Loucy (cell line): ENCODE measurements around the gene LCE1F.

ENCODE experiments used
- H2AFZ ChIP-seq: fragments of 200-600 bp; sonication (generic); 2 replicates; pipeline ENCODE4 v1.6.0; 2016; ENCODE audit warnings: antibody characterized with exemption, mild to moderate bottlenecking, low read length, moderate library complexity
- H3F3A ChIP-seq: fragments of 200-600 bp; 2 replicates; pipeline ENCODE4 v1.6.0; 2016; ENCODE audit warnings: antibody characterized with exemption, low read depth, mild to moderate bottlenecking
- H3K27me3 ChIP-seq: fragments of 200-600 bp; sonication (generic); 2 replicates; pipeline ENCODE4 v1.6.1; 2014; ENCODE audit warnings: low read length, mild to moderate bottlenecking; ENCODE audit not compliant: insufficient read depth, poor library complexity, severe bottlenecking
- H3K36me3 ChIP-seq: fragments of 200-600 bp; sonication (generic); 2 replicates; pipeline ENCODE4 v1.6.1; 2016; ENCODE audit warnings: low read length; ENCODE audit not compliant: insufficient read depth
- H3K4me1 ChIP-seq: fragments of 200-600 bp; sonication (generic); 2 replicates; pipeline ENCODE4 v1.5.1; 2014; ENCODE audit warnings: low read length, mild to moderate bottlenecking; ENCODE audit not compliant: insufficient read depth, poor library complexity, severe bottlenecking
- H3K4me2 ChIP-seq: fragments of 200-600 bp; sonication (generic); 2 replicates; pipeline ENCODE4 v1.6.0; 2014; ENCODE audit warnings: antibody characterized with exemption, low read length, low read depth, mild to moderate bottlenecking; ENCODE audit not compliant: poor library complexity, severe bottlenecking
- H3K4me3 ChIP-seq: fragments of 200-600 bp; sonication (generic); 2 replicates; pipeline ENCODE4 v1.5.1; 2014; ENCODE audit warnings: low read length, mild to moderate bottlenecking, mixed read lengths; ENCODE audit not compliant: poor library complexity, severe bottlenecking
- H3K79me2 ChIP-seq: fragments of 200-600 bp; sonication (generic); 2 replicates; pipeline ENCODE4 v1.6.1; 2014; ENCODE audit warnings: low read length; ENCODE audit not compliant: insufficient read depth
- H3K9ac ChIP-seq: fragments of 200-600 bp; sonication (generic); 2 replicates; pipeline ENCODE4 v1.6.0; 2014; ENCODE audit warnings: mild to moderate bottlenecking, low read depth, low read length, moderate library complexity; ENCODE audit not compliant: poor library complexity, severe bottlenecking
- H3K9me2 ChIP-seq: fragments of 200-600 bp; sonication (generic); replicated peaks from 2 replicates; pipeline ENCODE4 v1.6.1; 2016; ENCODE audit warnings: low read depth, low read length, mixed read lengths
- H3K9me3 ChIP-seq: fragments of 200-600 bp; sonication (generic); 2 replicates; pipeline ENCODE4 v1.6.1; 2014; ENCODE audit warnings: mild to moderate bottlenecking, antibody characterized with exemption, low read length, low read depth; ENCODE audit not compliant: insufficient read depth
- H4K20me1 ChIP-seq: fragments of 200-600 bp; sonication (generic); 2 replicates; pipeline ENCODE4 v1.6.0; 2014; ENCODE audit warnings: antibody characterized with exemption, low read length, mild to moderate bottlenecking; ENCODE audit not compliant: insufficient read depth, poor library complexity, severe bottlenecking
- EZH2phosphoT487 ChIP-seq: fragments of 200-600 bp; IDR thresholded peaks from 2 replicates; pipeline ENCODE4 v1.6.1; 2018; ENCODE audit warnings: antibody characterized with exemption, mild to moderate bottlenecking, moderate library complexity, borderline replicate concordance
- TF ChIP-seq, protein P1 (sequence below): fragments of 200-600 bp; sonication (generic); conservative IDR thresholded peaks from 2 replicates; pipeline ENCODE4 v1.5.1; 2014; ENCODE audit warnings: mild to moderate bottlenecking, antibody characterized with exemption, low read length

LCE1F gene

DNA sequence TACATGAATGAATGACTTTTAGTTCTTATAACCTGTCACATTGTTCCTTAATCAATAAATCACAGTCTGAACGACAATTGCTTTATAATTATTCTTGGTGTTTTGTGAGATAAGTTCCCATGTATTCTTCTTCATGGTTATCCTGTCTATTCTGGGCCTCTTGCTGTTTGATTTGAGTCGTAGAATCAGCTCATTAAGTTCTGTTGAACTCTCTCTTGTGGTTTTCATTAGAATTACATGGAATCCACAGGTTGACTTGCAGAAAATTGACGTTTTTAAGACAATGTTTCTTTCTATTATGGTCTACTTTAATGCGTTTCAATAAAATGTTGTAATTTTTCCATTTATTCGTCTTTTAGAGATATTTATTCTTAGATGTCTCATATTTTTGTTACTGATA is 48.4 kb downstream of the LCE1F start:
- H3K9me3 ChIP-seq, result no peaks in the 10 kb centered on the region
- no peaks in the 10 kb centered on the region for H3K36me3 ChIP-seq
- H4K20me1 ChIP-seq, result no peaks in the 10 kb centered on the region
- H3F3A ChIP-seq, result no peaks in the 10 kb centered on the region
- H3K9ac ChIP-seq, result no peak overlapping the region
- no peak overlapping the region for H3K4me2 ChIP-seq
- H2AFZ ChIP-seq, result no peak overlapping the region
- no peak for TF ChIP-seq EZH2phosphoT487
- TF ChIP-seq, protein P1, sequence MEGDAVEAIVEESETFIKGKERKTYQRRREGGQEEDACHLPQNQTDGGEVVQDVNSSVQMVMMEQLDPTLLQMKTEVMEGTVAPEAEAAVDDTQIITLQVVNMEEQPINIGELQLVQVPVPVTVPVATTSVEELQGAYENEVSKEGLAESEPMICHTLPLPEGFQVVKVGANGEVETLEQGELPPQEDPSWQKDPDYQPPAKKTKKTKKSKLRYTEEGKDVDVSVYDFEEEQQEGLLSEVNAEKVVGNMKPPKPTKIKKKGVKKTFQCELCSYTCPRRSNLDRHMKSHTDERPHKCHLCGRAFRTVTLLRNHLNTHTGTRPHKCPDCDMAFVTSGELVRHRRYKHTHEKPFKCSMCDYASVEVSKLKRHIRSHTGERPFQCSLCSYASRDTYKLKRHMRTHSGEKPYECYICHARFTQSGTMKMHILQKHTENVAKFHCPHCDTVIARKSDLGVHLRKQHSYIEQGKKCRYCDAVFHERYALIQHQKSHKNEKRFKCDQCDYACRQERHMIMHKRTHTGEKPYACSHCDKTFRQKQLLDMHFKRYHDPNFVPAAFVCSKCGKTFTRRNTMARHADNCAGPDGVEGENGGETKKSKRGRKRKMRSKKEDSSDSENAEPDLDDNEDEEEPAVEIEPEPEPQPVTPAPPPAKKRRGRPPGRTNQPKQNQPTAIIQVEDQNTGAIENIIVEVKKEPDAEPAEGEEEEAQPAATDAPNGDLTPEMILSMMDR, result no peak
- no peaks in the 10 kb centered on the region for H3K27me3 ChIP-seq
- no peaks in the 10 kb centered on the region for H3K4me1 ChIP-seq
- no peaks in the 10 kb centered on the region for H3K79me2 ChIP-seq
- no peak overlapping the region for H3K4me3 ChIP-seq
- no peaks in the 10 kb centered on the region for H3K9me2 ChIP-seq

DNA sequence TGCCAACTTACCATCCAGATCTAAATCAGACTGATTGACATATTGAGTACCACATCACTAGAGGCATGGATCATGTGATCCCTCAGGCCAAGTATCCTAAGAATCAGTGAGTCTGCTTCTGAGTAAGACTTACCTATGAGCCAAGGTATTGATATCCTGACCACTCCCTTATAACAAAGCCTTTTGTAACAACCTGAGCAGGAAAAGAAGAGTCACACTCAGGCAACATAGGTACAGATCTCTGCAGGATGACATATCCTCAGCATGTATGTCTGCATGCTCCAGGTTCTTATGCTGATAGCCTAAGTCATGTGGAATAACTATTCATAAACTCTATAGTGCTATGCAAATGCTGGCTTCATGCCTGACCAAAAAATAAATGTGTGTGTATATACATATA is 50.0 kb downstream of the LCE1F start:
- H4K20me1 ChIP-seq, result no peaks in the 10 kb centered on the region
- no peaks in the 10 kb centered on the region for H3K27me3 ChIP-seq
- H3K9ac ChIP-seq, result no peak overlapping the region
- H3K36me3 ChIP-seq, result no peaks in the 10 kb centered on the region
- no peaks in the 10 kb centered on the region for H3K4me1 ChIP-seq
- H3K9me3 ChIP-seq, result no peaks in the 10 kb centered on the region
- no peak overlapping the region for H3K4me2 ChIP-seq
- H3K4me3 ChIP-seq, result no peak overlapping the region
- H3K79me2 ChIP-seq, result no peaks in the 10 kb centered on the region
- H3K9me2 ChIP-seq, result no peaks in the 10 kb centered on the region
- no peak for TF ChIP-seq EZH2phosphoT487
- TF ChIP-seq, protein P1, result no peak
- no peaks in the 10 kb centered on the region for H3F3A ChIP-seq
- no peak overlapping the region for H2AFZ ChIP-seq
